CD4-positive, alpha-beta T cell (primary cell): ENCODE results near the gene CHRNB4. TPM values are rescaled to one million over a fixed set of nuclear protein-coding genes. Genes with fewer than 3 reads are reported as not detected.

ENCODE experiments used
- ATAC-seq: fragments of 200-7000 bp; cut with Tn5 transposase; one replicate; pipeline ENCODE4 v1.10.0; 2022; ENCODE audit warnings: mild to moderate bottlenecking; ENCODE audit not compliant: poor library complexity
- CTCF ChIA-PET: fragments of 350-600 bp; sonication (Branson Sonifier 250); formaldehyde crosslinking; loops from one replicate; lab custom pipeline; 2021; ENCODE audit warnings: antibody characterized with exemption, inconsistent platforms; lab: Charles Lee
- POLR2A ChIA-PET: fragments of 350-600 bp; sonication (Branson Sonifier 250); formaldehyde crosslinking; loops from one replicate; lab custom pipeline; 2021; ENCODE audit warnings: antibody characterized with exemption, inconsistent platforms; lab: Charles Lee
- DNase-seq, 14 experiments: peaks; one replicate each; pipeline ENCODE4 v3.0.0-alpha.2; 2013 to 2020; ENCODE audit warnings: mixed read lengths in 2 of 14
- H3K27ac ChIP-seq, 2 donors: one replicate each; pipeline versions ENCODE4 v1.5.1 to v1.7.0; 2013; ENCODE audit warnings: low read length in 2 of 2, low read depth in 1 of 2, mild to moderate bottlenecking in 1 of 2
- H3K27me3 ChIP-seq, 2 experiments: 1 replicate in 1 of 2; 2 replicates in 1 of 2; pipeline versions ENCODE4 v1.6.1 to v1.7.0; 2013; ENCODE audit warnings: low read length in 2 of 2, control low read depth in 1 of 2, mild to moderate bottlenecking in 1 of 2, moderate library complexity in 1 of 2; ENCODE audit not compliant: insufficient read depth in 2 of 2, control insufficient read depth in 1 of 2
- H3K36me3 ChIP-seq: one replicate; pipeline ENCODE4 v1.6.1; 2013; ENCODE audit warnings: low read length, control low read depth; ENCODE audit not compliant: insufficient read depth
- H3K4me1 ChIP-seq: one replicate; pipeline ENCODE4 v1.6.1; 2013; ENCODE audit warnings: low read length, control low read depth; ENCODE audit not compliant: insufficient read depth
- H3K4me3 ChIP-seq: one replicate; pipeline ENCODE4 v1.5.1; 2013; ENCODE audit warnings: mild to moderate bottlenecking, low read length, moderate library complexity
- H3K9me3 ChIP-seq, 2 experiments: 1 replicate in 1 of 2; 2 replicates in 1 of 2; pipeline versions ENCODE4 v1.6.1 to v1.7.0; 2013; ENCODE audit warnings: low read length in 2 of 2, mild to moderate bottlenecking in 2 of 2, control low read depth in 1 of 2, moderate library complexity in 1 of 2; ENCODE audit not compliant: control insufficient read depth in 1 of 2, insufficient read depth in 1 of 2
- H3K27ac Mint-ChIP-seq: one replicate; pipeline ENCODE4 v1.8.0; 2020; ENCODE audit warnings: mixed read lengths
- H3K27me3 Mint-ChIP-seq: one replicate; pipeline ENCODE4 v1.8.0; 2021; ENCODE audit warnings: mixed read lengths
- H3K36me3 Mint-ChIP-seq: one replicate; pipeline ENCODE4 v1.8.0; 2021; ENCODE audit warnings: low read depth, mixed read lengths
- H3K4me1 Mint-ChIP-seq: one replicate; pipeline ENCODE4 v1.8.0; 2021; ENCODE audit warnings: low read depth, mixed read lengths
- H3K4me3 Mint-ChIP-seq: one replicate; pipeline ENCODE4 v1.8.0; 2020; ENCODE audit warnings: mild to moderate bottlenecking, mixed read lengths
- H3K9me3 Mint-ChIP-seq: one replicate; pipeline ENCODE4 v1.8.0; 2020; ENCODE audit warnings: mixed read lengths
- CTCF ChIP-seq: fragments of 200-600 bp; IDR thresholded peaks from one replicate; pipeline ENCODE4 v1.8.0; 2022; ENCODE audit warnings: antibody characterized with exemption, mild to moderate bottlenecking
- intact Hi-C, 2 experiments: fragments of 100-400 bp; cut with DNase I in 1 of 2; cut with micrococcal nuclease in 1 of 2; formaldehyde crosslinking; loops; one replicate each; pipeline versions ENCODE4 v1.15.1 to v1.9.0; 2023 to 2025; cut with DNase I, micrococcal nuclease
- total RNA-seq, 174 experiments: library from RNA in 2 of 174; stranded (reverse) in 2 of 174; gene quantifications; one replicate each; pipeline ENCODE4 v1.2.3 and lab custom pipeline; 2021 to 2026

The CHRNB4 gene
- total RNA-seq, 2 experiments from 2014 or later = not detected

- intact Hi-C loops = no loop called here
- Mint-ChIP-seq H3K27ac (no peak overlapping the region), H3K9me3 (no peaks in the 10 kb centered on the region), H3K36me3 (no peaks in the 10 kb centered on the region), H3K4me3 (no peak overlapping the region), H3K4me1 (no peaks in the 10 kb centered on the region), H3K27me3 (peaks cover 4% of the 10 kb centered on the region)
- peaks cover 0 to 6% of the 10 kb centered on the region in 2 experiments for H3K9me3 ChIP-seq
- no peaks in the 10 kb centered on the region for H3K36me3 ChIP-seq
- H3K27me3 ChIP-seq = no peaks in the 10 kb centered on the region
- no peak for DNase-seq
- CTCF ChIA-PET = no interaction called here
- POLR2A ChIA-PET = no interaction called here
- no peak for ATAC-seq
- no peak overlapping the region for H3K4me3 ChIP-seq
- H3K27ac ChIP-seq = no peak overlapping the region
- no peaks in the 10 kb centered on the region for H3K4me1 ChIP-seq
- TF ChIP-seq CTCF = no peak
Measured at GRCh38 chr15:78673476-78673875, 32.5 kb upstream of the CHRNB4 start.

GRCh38 chr15:78672285-78673014, 31.4 kb upstream of the CHRNB4 start:
- intact Hi-C loops = no loop called here
- Mint-ChIP-seq H3K27me3 (peaks cover 12% of the 10 kb centered on the region), H3K36me3 (no peaks in the 10 kb centered on the region), H3K9me3 (no peaks in the 10 kb centered on the region), H3K27ac (no peak overlapping the region), H3K4me3 (no peak overlapping the region), H3K4me1 (no peaks in the 10 kb centered on the region)
- peaks cover 0 to 2% of the 10 kb centered on the region in 2 experiments for H3K27me3 ChIP-seq
- no peak overlapping the region for H3K27ac ChIP-seq
- ChIA-PET POLR2A (interaction anchor here (0.6 kb wide), 1 partner anchor 103 kb away, joined by 4 read pairs; no protein-coding TSS in a partner anchor), CTCF (no interaction called here)
- H3K36me3 ChIP-seq = no peaks in the 10 kb centered on the region
- no peak for DNase-seq
- TF ChIP-seq CTCF = no peak
- H3K4me1 ChIP-seq = no peaks in the 10 kb centered on the region
- H3K4me3 ChIP-seq = no peak overlapping the region
- no peak for ATAC-seq
- peaks cover 0 to 6% of the 10 kb centered on the region in 2 experiments for H3K9me3 ChIP-seq

- Mint-ChIP-seq H3K4me3 (no peak overlapping the region), H3K27me3 (peaks cover 14% of the 10 kb centered on the region), H3K27ac (no peak overlapping the region), H3K4me1 (no peaks in the 10 kb centered on the region), H3K9me3 (no peaks in the 10 kb centered on the region), H3K36me3 (no peaks in the 10 kb centered on the region)
- no peak for TF ChIP-seq CTCF
- Histone ChIP-seq H3K27me3 (peaks cover 0 to 4% of the 10 kb centered on the region in 2 experiments), H3K9me3 (peaks cover 0 to 6% of the 10 kb centered on the region in 2 experiments), H3K27ac (no peak overlapping the region), H3K4me1 (no peaks in the 10 kb centered on the region), H3K36me3 (no peaks in the 10 kb centered on the region), H3K4me3 (no peak overlapping the region)
- POLR2A ChIA-PET = no interaction called here
- DNase-seq (no peak), ATAC-seq (no peak)
- CTCF ChIA-PET = no interaction called here
- intact Hi-C loops = no loop called here
Measured at GRCh38 chr15:78671626-78672211, 30.7 kb upstream of the CHRNB4 start.
